Brain microvascular endothelial cell (primary cell): ENCODE data around the gene BCL2.

Experiments used
- DNase-seq: peaks from one replicate; pipeline ENCODE4 v3.0.0-alpha.2; 2020
- H3K27ac ChIP-seq: fragments of 250-450 bp; sonication (Bioruptor Pico); 2 replicates; pipeline ENCODE4 v1.5.1; 2020; ENCODE audit warnings: mild to moderate bottlenecking, moderate library complexity
- H3K27me3 ChIP-seq: fragments of 250-450 bp; sonication (Bioruptor Pico); replicated peaks from 2 replicates; pipeline ENCODE4 v1.5.1; 2020; ENCODE audit warnings: mild to moderate bottlenecking
- H3K36me3 ChIP-seq: fragments of 250-450 bp; sonication (Bioruptor Pico); replicated peaks from 2 replicates; pipeline ENCODE4 v1.5.1; 2020; ENCODE audit warnings: mild to moderate bottlenecking
- H3K4me3 ChIP-seq: 2 replicates; pipeline ENCODE4 v1.5.1; 2011; ENCODE audit warnings: low read depth, mild to moderate bottlenecking, control low read depth, low read length, moderate library complexity
- in situ Hi-C: cut with HindIII; loops from 2 replicates; pipeline ENCODE4 v1.10.0; 2017; ENCODE audit warnings: low sequenced_read_pairs, low pct_ligation_motif_present
- TF ChIP-seq, protein P1 (sequence below): IDR thresholded peaks from 2 replicates; pipeline ENCODE4 v1.5.1; 2011; ENCODE audit warnings: low read depth, mild to moderate bottlenecking, moderate library complexity, low read length, control low read depth, inconsistent platforms; ENCODE audit errors: missing control alignments

Gene BCL2

DNA sequence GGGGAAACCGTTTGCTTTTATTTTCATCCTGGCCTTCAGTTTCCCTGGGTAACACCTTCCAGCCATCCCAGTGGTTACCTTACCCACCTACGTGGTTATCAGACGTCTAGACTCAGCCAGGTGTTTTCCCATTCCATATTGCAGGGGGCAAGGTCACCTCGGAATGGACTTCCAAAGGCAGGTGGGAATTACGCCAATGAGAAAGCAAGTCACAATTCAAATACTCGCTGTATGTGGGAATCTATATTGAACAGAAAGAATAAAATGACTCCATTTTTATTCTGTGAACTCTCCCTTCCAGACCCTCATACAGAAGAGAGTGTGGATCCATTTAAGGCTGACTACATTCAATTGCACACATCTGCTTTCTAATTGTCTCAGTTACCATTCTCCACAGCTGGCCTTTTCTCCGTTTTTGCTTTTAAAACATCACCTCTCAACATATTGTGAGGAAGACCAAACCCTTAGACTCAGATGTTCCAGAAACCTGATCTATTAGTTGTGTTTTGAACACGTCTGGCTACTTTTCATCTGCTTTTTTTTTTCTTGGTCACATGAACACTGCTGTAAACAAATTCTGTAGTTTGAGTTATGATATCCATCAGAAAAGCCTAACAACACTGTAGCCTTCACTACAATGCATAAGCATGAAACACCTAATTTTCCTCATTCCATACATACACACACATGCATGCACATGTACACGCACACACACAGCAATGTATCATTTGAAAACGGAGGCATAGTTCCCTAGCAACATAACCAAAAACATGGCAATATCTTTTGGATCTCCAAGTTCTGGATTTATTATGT, 59.8 kb downstream of the BCL2 start:
- Histone ChIP-seq H3K36me3 (no peaks in the 10 kb centered on the region), H3K4me3 (no peak overlapping the region), H3K27me3 (no peaks in the 10 kb centered on the region), H3K27ac (no peak overlapping the region)
- in situ Hi-C loops, result no loop called here
- no peak for DNase-seq
- TF ChIP-seq, protein P1, sequence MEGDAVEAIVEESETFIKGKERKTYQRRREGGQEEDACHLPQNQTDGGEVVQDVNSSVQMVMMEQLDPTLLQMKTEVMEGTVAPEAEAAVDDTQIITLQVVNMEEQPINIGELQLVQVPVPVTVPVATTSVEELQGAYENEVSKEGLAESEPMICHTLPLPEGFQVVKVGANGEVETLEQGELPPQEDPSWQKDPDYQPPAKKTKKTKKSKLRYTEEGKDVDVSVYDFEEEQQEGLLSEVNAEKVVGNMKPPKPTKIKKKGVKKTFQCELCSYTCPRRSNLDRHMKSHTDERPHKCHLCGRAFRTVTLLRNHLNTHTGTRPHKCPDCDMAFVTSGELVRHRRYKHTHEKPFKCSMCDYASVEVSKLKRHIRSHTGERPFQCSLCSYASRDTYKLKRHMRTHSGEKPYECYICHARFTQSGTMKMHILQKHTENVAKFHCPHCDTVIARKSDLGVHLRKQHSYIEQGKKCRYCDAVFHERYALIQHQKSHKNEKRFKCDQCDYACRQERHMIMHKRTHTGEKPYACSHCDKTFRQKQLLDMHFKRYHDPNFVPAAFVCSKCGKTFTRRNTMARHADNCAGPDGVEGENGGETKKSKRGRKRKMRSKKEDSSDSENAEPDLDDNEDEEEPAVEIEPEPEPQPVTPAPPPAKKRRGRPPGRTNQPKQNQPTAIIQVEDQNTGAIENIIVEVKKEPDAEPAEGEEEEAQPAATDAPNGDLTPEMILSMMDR, result no peak

DNA sequence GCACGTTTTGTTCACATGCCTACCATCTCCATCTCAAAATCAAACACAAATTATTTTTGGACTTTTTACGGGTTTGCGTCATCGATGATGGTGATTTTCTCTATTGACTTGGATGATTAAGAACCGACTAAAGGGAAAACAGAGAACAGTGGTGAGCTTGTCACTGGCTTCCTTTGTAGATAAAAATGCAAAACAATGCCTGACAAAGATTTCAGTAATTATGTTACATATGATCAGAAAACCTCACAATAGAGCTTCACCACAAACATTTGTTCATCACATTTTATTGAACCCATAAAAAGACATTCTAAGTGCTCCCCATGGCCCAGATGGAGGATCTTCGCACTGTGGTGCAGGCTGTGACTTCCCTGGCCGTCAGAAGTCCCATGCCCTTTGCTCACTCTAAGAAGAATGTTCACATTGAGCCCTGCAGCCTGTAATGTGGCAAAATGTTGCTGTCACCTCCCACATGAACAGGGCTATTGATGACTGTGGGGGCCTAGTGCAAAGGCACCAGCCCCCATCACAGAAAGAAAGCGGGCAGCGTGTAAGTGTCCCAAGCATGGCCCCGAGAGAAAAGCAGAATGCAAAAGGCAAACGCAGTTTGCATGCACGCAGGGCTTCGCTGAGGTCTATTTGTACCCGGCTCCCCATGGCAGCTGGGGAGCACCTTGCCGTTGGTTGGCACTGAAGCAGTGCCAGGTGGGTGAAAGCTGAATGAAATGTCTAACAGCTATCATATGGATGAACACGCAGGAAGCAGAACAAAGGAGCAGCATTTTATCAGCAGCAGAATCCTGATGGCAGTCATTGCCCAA, 60.6 kb downstream of the BCL2 start:
- H3K27me3 ChIP-seq, result no peaks in the 10 kb centered on the region
- H3K27ac ChIP-seq, result no peak overlapping the region
- TF ChIP-seq, protein P1, result no peak
- no peak overlapping the region for H3K4me3 ChIP-seq
- no peaks in the 10 kb centered on the region for H3K36me3 ChIP-seq
- DNase-seq, result no peak
- in situ Hi-C loops, result no loop called here

DNA sequence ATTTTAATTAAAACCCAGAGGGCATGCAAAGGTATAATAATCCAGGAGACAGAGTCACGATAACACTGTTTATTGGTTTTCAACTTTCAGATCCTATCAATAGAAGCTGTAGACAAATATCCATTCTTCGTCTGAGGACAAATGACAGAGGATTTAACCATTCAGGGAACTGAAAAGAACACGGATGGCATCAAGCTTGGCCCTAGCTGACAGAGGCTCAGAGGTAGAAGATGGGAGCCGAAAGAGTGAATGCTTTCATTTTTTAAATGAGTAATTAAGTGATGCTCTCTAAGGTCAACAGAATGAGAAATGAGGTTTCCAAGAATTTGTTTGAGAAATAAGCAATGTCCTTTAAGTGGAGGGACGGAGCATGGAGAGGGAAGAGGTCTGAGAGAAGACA, 62.1 kb downstream of the BCL2 start:
- Histone ChIP-seq H3K27ac (no peak overlapping the region), H3K36me3 (no peaks in the 10 kb centered on the region), H3K4me3 (no peak overlapping the region), H3K27me3 (no peaks in the 10 kb centered on the region)
- TF ChIP-seq, protein P1, result no peak
- DNase-seq, result no peak
- in situ Hi-C loops, result no loop called here

DNA sequence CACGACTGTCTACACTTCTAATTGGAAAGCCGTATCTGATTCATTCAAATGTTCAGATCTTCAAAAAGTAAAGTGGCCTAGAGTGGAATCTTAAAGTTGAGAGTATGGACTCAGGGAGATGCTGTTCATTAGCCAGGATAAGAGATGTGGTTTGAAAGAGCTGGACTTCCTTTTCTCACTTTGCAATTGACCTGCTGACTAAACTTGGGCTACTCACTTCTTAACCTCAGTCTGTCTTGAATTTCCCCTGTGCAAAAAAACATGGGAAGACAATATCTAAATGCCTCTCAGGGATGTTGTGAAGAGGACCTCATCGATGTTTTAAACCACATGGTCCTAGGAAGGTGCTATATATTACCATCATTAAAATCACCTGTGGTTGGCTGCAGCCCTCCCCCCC, 64.1 kb downstream of the BCL2 start:
- in situ Hi-C loops, result no loop called here
- H3K4me3 ChIP-seq, result no peak overlapping the region
- TF ChIP-seq, protein P1, result no peak
- H3K27ac ChIP-seq, result no peak overlapping the region
- H3K27me3 ChIP-seq, result no peaks in the 10 kb centered on the region
- no peak for DNase-seq
- no peaks in the 10 kb centered on the region for H3K36me3 ChIP-seq

DNA sequence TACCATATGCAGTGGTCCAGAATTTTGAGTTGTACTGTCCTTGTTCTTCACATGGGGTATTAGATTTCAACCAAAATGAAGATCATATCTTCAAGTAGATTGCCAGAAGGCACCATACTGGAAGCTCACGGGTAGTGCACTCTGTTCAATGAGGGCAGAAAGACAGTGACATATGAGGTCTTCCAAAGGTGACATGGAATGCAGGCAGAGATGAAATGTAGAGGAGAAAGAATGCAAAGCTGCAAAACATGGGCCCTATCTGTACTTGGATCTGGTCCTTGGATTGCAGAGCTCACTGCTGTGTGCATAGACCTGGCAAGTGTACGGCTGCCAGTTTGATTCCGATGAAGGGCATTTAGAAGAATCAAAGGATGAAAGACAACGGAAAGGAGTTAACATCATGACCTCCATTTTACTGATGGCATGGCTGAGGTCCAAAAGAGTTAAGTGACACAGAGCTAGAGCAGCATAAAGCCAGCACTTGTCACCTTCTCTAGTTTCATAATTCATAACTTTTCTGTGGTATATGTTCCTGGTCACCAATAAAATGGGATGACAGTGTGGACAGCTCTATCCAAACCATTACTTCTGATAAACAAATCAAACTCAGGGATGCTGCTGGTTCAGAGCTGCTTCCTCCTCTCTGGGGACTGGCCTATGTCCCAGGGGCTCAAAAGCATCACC, 64.7 kb downstream of the BCL2 start:
- Histone ChIP-seq H3K36me3 (no peaks in the 10 kb centered on the region), H3K27me3 (no peaks in the 10 kb centered on the region), H3K4me3 (no peak overlapping the region), H3K27ac (no peak overlapping the region)
- in situ Hi-C loops, result no loop called here
- no peak for DNase-seq
- TF ChIP-seq, protein P1, result no peak
